PC-9 (cell line): Measurements from ENCODE around the gene DLG2. TPM values are rescaled to one million over a fixed set of nuclear protein-coding genes. Genes with fewer than 3 reads are reported as not detected.

Experiments
- BruUV-seq: library from RNA; stranded (reverse); fragments of 400-500 nt; replicated peaks from 2 replicates; lab custom pipeline; 2021; lab: Mats Ljungman, UMichigan
- CTCF ChIA-PET: fragments of 300-600 bp; sonication (Branson Sonifier 250); formaldehyde crosslinking; loops from one replicate; lab custom pipeline; 2022; ENCODE audit warnings: antibody characterized with exemption; lab: Charles Lee
- POLR2A ChIA-PET: fragments of 300-600 bp; sonication (Branson Sonifier 250); formaldehyde crosslinking; loops from one replicate; lab custom pipeline; 2022; ENCODE audit warnings: antibody characterized with exemption; ENCODE audit not compliant: unreplicated experiment; lab: Charles Lee
- DNase-seq, 2 experiments: peaks; one replicate each; pipeline versions ENCODE4 v3.0.0 to v3.0.0-alpha.2; 2015 to 2022; ENCODE audit warnings: mixed read lengths in 1 of 2
- H2AFZ ChIP-seq: fragments of 200-600 bp; sonication (generic); 2 replicates; pipeline ENCODE4 v1.8.1; 2017; ENCODE audit warnings: antibody characterized with exemption
- H3F3A ChIP-seq: fragments of 200-600 bp; sonication (generic); 2 replicates; pipeline ENCODE4 v1.8.1; 2017; ENCODE audit warnings: antibody characterized with exemption, mild to moderate bottlenecking, low read depth; ENCODE audit not compliant: insufficient read depth
- H3K27ac ChIP-seq: fragments of 200-600 bp; sonication (generic); 2 replicates; pipeline ENCODE4 v1.6.1; 2016; ENCODE audit warnings: mixed run types
- H3K27me3 ChIP-seq: fragments of 200-600 bp; sonication (generic); 2 replicates; pipeline ENCODE4 v1.6.1; 2016; ENCODE audit warnings: low read depth, mixed run types; ENCODE audit not compliant: insufficient read depth
- H3K36me3 ChIP-seq: fragments of 200-600 bp; sonication (generic); 2 replicates; pipeline ENCODE4 v1.6.1; 2016; ENCODE audit warnings: low read depth, mixed run types
- H3K4me1 ChIP-seq: fragments of 200-600 bp; sonication (generic); replicated peaks from 2 replicates; pipeline ENCODE4 v1.6.1; 2016; ENCODE audit warnings: mixed run types; ENCODE audit not compliant: insufficient read depth
- H3K4me2 ChIP-seq: fragments of 200-600 bp; sonication (generic); 2 replicates; pipeline ENCODE4 v1.6.1; 2017; ENCODE audit warnings: mixed run types
- H3K4me3 ChIP-seq: fragments of 200-600 bp; sonication (generic); 2 replicates; pipeline ENCODE4 v1.6.1; 2016; ENCODE audit warnings: mixed run types
- H3K79me2 ChIP-seq: fragments of 200-600 bp; sonication (generic); 2 replicates; pipeline ENCODE4 v1.6.1; 2017; ENCODE audit warnings: low read depth, mixed run types
- H3K9me2 ChIP-seq: fragments of 200-600 bp; sonication (generic); 2 replicates; pipeline ENCODE4 v1.8.1; 2017; ENCODE audit warnings: mild to moderate bottlenecking; ENCODE audit not compliant: insufficient read depth
- H3K9me3 ChIP-seq: fragments of 200-600 bp; sonication (generic); 2 replicates; pipeline ENCODE4 v1.8.1; 2016; ENCODE audit warnings: low read depth; ENCODE audit not compliant: insufficient read depth
- H4K20me1 ChIP-seq: fragments of 200-600 bp; sonication (generic); 2 replicates; pipeline ENCODE4 v1.8.1; 2017; ENCODE audit not compliant: insufficient read depth
- CTCF ChIP-seq: fragments of 200-600 bp; sonication (generic); conservative IDR thresholded peaks from 2 replicates; pipeline ENCODE4 v1.6.1; 2017; ENCODE audit warnings: mixed run types, antibody characterized with exemption, mild to moderate bottlenecking, moderate library complexity
- EZH2 ChIP-seq: fragments of 200-600 bp; sonication (generic); IDR thresholded peaks from 2 replicates; pipeline ENCODE4 v1.8.0; 2017; ENCODE audit warnings: antibody characterized with exemption, low read depth
- intact Hi-C: fragments of 100-400 bp; cut with micrococcal nuclease; formaldehyde crosslinking; loops from one replicate; pipeline ENCODE4 v1.10.0; 2022; ENCODE audit not compliant: unreplicated experiment
- total RNA-seq: library from RNA; stranded (reverse); gene quantifications from 2 replicates; pipeline ENCODE4 v1.2.3, GENCODE V29; 2021

Gene DLG2
- total RNA-seq, 1 experiment from 2014 or later: 6.4 TPM

GRCh38 chr11:83895516-83895915, 1731.6 kb downstream of the DLG2 start:
- ChIA-PET CTCF (no interaction called here), POLR2A (no interaction called here)
- DNase-seq: no peak

GRCh38 chr11:83881428-83881827, 1745.7 kb downstream of the DLG2 start:
- no peaks in the 10 kb centered on the region for H3K9me2 ChIP-seq
- no peak for TF ChIP-seq EZH2
- TF ChIP-seq CTCF: no peak
- no peaks in the 10 kb centered on the region for H3K4me1 ChIP-seq
- DNase-seq: no peak
- H3K9me3 ChIP-seq: no peaks in the 10 kb centered on the region
- CTCF ChIA-PET: no interaction called here
- POLR2A ChIA-PET: no interaction called here
- no peaks in the 10 kb centered on the region for H3K36me3 ChIP-seq
- H3K4me2 ChIP-seq: no peak overlapping the region
- H4K20me1 ChIP-seq: no peaks in the 10 kb centered on the region
- H3K4me3 ChIP-seq: no peak overlapping the region
- BruUV-seq: no TSS peak
- H3K27me3 ChIP-seq: no peaks in the 10 kb centered on the region
- no peak overlapping the region; the same call in 1 of the 2 replicates for H2AFZ ChIP-seq
- intact Hi-C loops: no loop called here
- H3K79me2 ChIP-seq: no peaks in the 10 kb centered on the region
- H3K27ac ChIP-seq: no peak overlapping the region
- no peaks in the 10 kb centered on the region for H3F3A ChIP-seq

More at GRCh38 chr11:83895516-83895915, 1731.6 kb downstream of the DLG2 start:
- H3K36me3 ChIP-seq: no peaks in the 10 kb centered on the region
- H3K27me3 ChIP-seq: no peaks in the 10 kb centered on the region
- no peak overlapping the region for H3K27ac ChIP-seq
- no peak for TF ChIP-seq EZH2
- TF ChIP-seq CTCF: no peak
- no peaks in the 10 kb centered on the region for H3K79me2 ChIP-seq
- no peaks in the 10 kb centered on the region for H3F3A ChIP-seq
- H3K4me3 ChIP-seq: no peak overlapping the region
- no peaks in the 10 kb centered on the region for H3K9me3 ChIP-seq
- H2AFZ ChIP-seq: no peak overlapping the region
- H4K20me1 ChIP-seq: no peaks in the 10 kb centered on the region
- no peaks in the 10 kb centered on the region for H3K4me1 ChIP-seq
- intact Hi-C loops: no loop called here
- H3K4me2 ChIP-seq: no peak overlapping the region
- no peaks in the 10 kb centered on the region for H3K9me2 ChIP-seq
- no TSS peak for BruUV-seq

- H2AFZ ChIP-seq: no peak overlapping the region
- no peak overlapping the region for H3K4me2 ChIP-seq
- ChIA-PET POLR2A (no interaction called here), CTCF (no interaction called here)
- H3K36me3 ChIP-seq: no peaks in the 10 kb centered on the region
- intact Hi-C loops: no loop called here
- no peaks in the 10 kb centered on the region for H3K9me3 ChIP-seq
- H3K4me1 ChIP-seq: no peaks in the 10 kb centered on the region
- BruUV-seq: no TSS peak
- H3K27me3 ChIP-seq: no peaks in the 10 kb centered on the region
- no peak overlapping the region for H3K27ac ChIP-seq
- H3F3A ChIP-seq: no peaks in the 10 kb centered on the region
- H3K4me3 ChIP-seq: no peak overlapping the region
- no peaks in the 10 kb centered on the region for H4K20me1 ChIP-seq
- no peaks in the 10 kb centered on the region for H3K9me2 ChIP-seq
- no peak for TF ChIP-seq CTCF
- no peak for TF ChIP-seq EZH2
- no peak for DNase-seq
- H3K79me2 ChIP-seq: no peaks in the 10 kb centered on the region
These were observed 1756.1 kb downstream of the DLG2 start for GRCh38 chr11:83871054-83871453.
